Stimulated activated CD8-positive, alpha-beta memory T cell treated with anti-CD3 and anti-CD28 coated beads, Interleukin-7, amount 100 ng/mL, for 4 hours (primary cell): ENCODE results near the gene DNHD1.

Source experiments
- DNase-seq, 2 donors: peaks; one replicate each; pipeline ENCODE4 v3.0.0-alpha.2; 2020; ENCODE audit warnings: low read depth in 2 of 2

Gene DNHD1

GRCh38 chr11:6563667-6564066 lies 66.6 kb downstream of the DNHD1 start:
- DNase-seq: no peak

GRCh38 chr11:6565325-6565724 lies 68.2 kb downstream of the DNHD1 start:
- DNase-seq: no peak

- no peak for DNase-seq
These were observed 69.1 kb downstream of the DNHD1 start for GRCh38 chr11:6565988-6566703.

- no peak for DNase-seq
These were observed 69.8 kb downstream of the DNHD1 start for GRCh38 chr11:6566704-6567370.

- no peak for DNase-seq
These were observed 70.3 kb downstream of the DNHD1 start for GRCh38 chr11:6567371-6567745.

GRCh38 chr11:6568191-6568918 lies 71.3 kb downstream of the DNHD1 start:
- no peak for DNase-seq

GRCh38 chr11:6569706-6570105 lies 72.6 kb downstream of the DNHD1 start:
- DNase-seq: no peak

- no peak for DNase-seq
These were observed 73.8 kb downstream of the DNHD1 start for GRCh38 chr11:6570691-6571427.

GRCh38 chr11:6571434-6572008 lies 74.4 kb downstream of the DNHD1 start:
- no peak for DNase-seq

GRCh38 chr11:6572215-6572614 lies 75.1 kb downstream of the DNHD1 start:
- DNase-seq: no peak

- no peak for DNase-seq
These were observed 78.0 kb downstream of the DNHD1 start for GRCh38 chr11:6574816-6575715.

- DNase-seq: no peak
These were observed 79.6 kb downstream of the DNHD1 start for GRCh38 chr11:6576471-6577373.

- no peak for DNase-seq
These were observed 81.1 kb downstream of the DNHD1 start for GRCh38 chr11:6578134-6578533.

GRCh38 chr11:6579681-6580080 lies 82.6 kb downstream of the DNHD1 start:
- DNase-seq: no peak

GRCh38 chr11:6583584-6583983 lies 86.5 kb downstream of the DNHD1 start:
- DNase-seq: no peak

GRCh38 chr11:6584528-6584927 lies 87.4 kb downstream of the DNHD1 start:
- no peak for DNase-seq

GRCh38 chr11:6586434-6587359 lies 89.6 kb downstream of the DNHD1 start:
- no peak for DNase-seq

- DNase-seq: no peak
These were observed 90.4 kb downstream of the DNHD1 start for GRCh38 chr11:6587360-6587953.
